PC-9 (cell line): ENCODE data around the gene BOC. TPM values are rescaled to one million over a fixed set of nuclear protein-coding genes. Genes with fewer than 3 reads are reported as not detected.

ENCODE experiments used
- BruUV-seq: library from RNA; stranded (reverse); fragments of 400-500 nt; replicated peaks from 2 replicates; lab custom pipeline; 2021; lab: Mats Ljungman, UMichigan
- CTCF ChIA-PET: fragments of 300-600 bp; sonication (Branson Sonifier 250); formaldehyde crosslinking; loops from one replicate; lab custom pipeline; 2022; ENCODE audit warnings: antibody characterized with exemption; lab: Charles Lee
- POLR2A ChIA-PET: fragments of 300-600 bp; sonication (Branson Sonifier 250); formaldehyde crosslinking; loops from one replicate; lab custom pipeline; 2022; ENCODE audit warnings: antibody characterized with exemption; ENCODE audit not compliant: unreplicated experiment; lab: Charles Lee
- DNase-seq, 2 experiments: peaks; one replicate each; pipeline versions ENCODE4 v3.0.0 to v3.0.0-alpha.2; 2015 to 2022; ENCODE audit warnings: mixed read lengths in 1 of 2
- H2AFZ ChIP-seq: fragments of 200-600 bp; sonication (generic); 2 replicates; pipeline ENCODE4 v1.8.1; 2017; ENCODE audit warnings: antibody characterized with exemption
- H3F3A ChIP-seq: fragments of 200-600 bp; sonication (generic); 2 replicates; pipeline ENCODE4 v1.8.1; 2017; ENCODE audit warnings: antibody characterized with exemption, mild to moderate bottlenecking, low read depth; ENCODE audit not compliant: insufficient read depth
- H3K27ac ChIP-seq: fragments of 200-600 bp; sonication (generic); 2 replicates; pipeline ENCODE4 v1.6.1; 2016; ENCODE audit warnings: mixed run types
- H3K27me3 ChIP-seq: fragments of 200-600 bp; sonication (generic); 2 replicates; pipeline ENCODE4 v1.6.1; 2016; ENCODE audit warnings: low read depth, mixed run types; ENCODE audit not compliant: insufficient read depth
- H3K36me3 ChIP-seq: fragments of 200-600 bp; sonication (generic); 2 replicates; pipeline ENCODE4 v1.6.1; 2016; ENCODE audit warnings: low read depth, mixed run types
- H3K4me1 ChIP-seq: fragments of 200-600 bp; sonication (generic); replicated peaks from 2 replicates; pipeline ENCODE4 v1.6.1; 2016; ENCODE audit warnings: mixed run types; ENCODE audit not compliant: insufficient read depth
- H3K4me2 ChIP-seq: fragments of 200-600 bp; sonication (generic); 2 replicates; pipeline ENCODE4 v1.6.1; 2017; ENCODE audit warnings: mixed run types
- H3K4me3 ChIP-seq: fragments of 200-600 bp; sonication (generic); 2 replicates; pipeline ENCODE4 v1.6.1; 2016; ENCODE audit warnings: mixed run types
- H3K79me2 ChIP-seq: fragments of 200-600 bp; sonication (generic); 2 replicates; pipeline ENCODE4 v1.6.1; 2017; ENCODE audit warnings: low read depth, mixed run types
- H3K9me2 ChIP-seq: fragments of 200-600 bp; sonication (generic); 2 replicates; pipeline ENCODE4 v1.8.1; 2017; ENCODE audit warnings: mild to moderate bottlenecking; ENCODE audit not compliant: insufficient read depth
- H3K9me3 ChIP-seq: fragments of 200-600 bp; sonication (generic); 2 replicates; pipeline ENCODE4 v1.8.1; 2016; ENCODE audit warnings: low read depth; ENCODE audit not compliant: insufficient read depth
- H4K20me1 ChIP-seq: fragments of 200-600 bp; sonication (generic); 2 replicates; pipeline ENCODE4 v1.8.1; 2017; ENCODE audit not compliant: insufficient read depth
- EZH2 ChIP-seq: fragments of 200-600 bp; sonication (generic); IDR thresholded peaks from 2 replicates; pipeline ENCODE4 v1.8.0; 2017; ENCODE audit warnings: antibody characterized with exemption, low read depth
- intact Hi-C: fragments of 100-400 bp; cut with micrococcal nuclease; formaldehyde crosslinking; loops from one replicate; pipeline ENCODE4 v1.10.0; 2022; ENCODE audit not compliant: unreplicated experiment
- total RNA-seq: library from RNA; stranded (reverse); gene quantifications from 2 replicates; pipeline ENCODE4 v1.2.3, GENCODE V29; 2021
- TF ChIP-seq, protein P1 (sequence below): fragments of 200-600 bp; sonication (generic); conservative IDR thresholded peaks from 2 replicates; pipeline ENCODE4 v1.6.1; 2017; ENCODE audit warnings: mixed run types, antibody characterized with exemption, mild to moderate bottlenecking, moderate library complexity

The BOC gene
- total RNA-seq, 1 experiment from 2014 or later: 3.0 TPM

DNA sequence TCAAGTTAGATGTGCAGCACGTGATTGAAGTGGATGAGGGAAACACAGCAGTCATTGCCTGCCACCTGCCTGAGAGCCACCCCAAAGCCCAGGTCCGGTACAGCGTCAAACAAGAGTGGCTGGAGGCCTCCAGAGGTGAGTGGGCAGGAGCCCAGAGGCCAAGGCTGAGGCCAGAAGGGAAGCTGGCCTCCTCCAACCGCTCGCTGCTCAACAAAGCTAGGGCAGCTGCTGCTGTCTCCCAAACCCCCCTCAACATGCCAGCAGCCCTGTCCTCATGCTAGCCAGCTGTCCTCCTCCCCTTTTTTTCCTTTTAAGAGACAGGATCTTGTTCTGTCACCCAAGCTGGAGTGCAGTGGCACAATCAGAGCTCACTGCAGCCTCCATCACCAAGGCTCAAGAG, 57.0 kb downstream of the BOC start:
- H4K20me1 ChIP-seq: no peaks in the 10 kb centered on the region
- no peak overlapping the region for H3K4me3 ChIP-seq
- H3K4me1 ChIP-seq: no peaks in the 10 kb centered on the region
- ChIA-PET CTCF (no interaction called here), POLR2A (no interaction called here)
- no peaks in the 10 kb centered on the region for H3K27me3 ChIP-seq
- no peak overlapping the region for H2AFZ ChIP-seq
- H3K4me2 ChIP-seq: no peak overlapping the region
- no TSS peak for BruUV-seq
- H3K9me2 ChIP-seq: no peaks in the 10 kb centered on the region
- DNase-seq: no peak
- H3K79me2 ChIP-seq: no peaks in the 10 kb centered on the region
- H3K36me3 ChIP-seq: no peaks in the 10 kb centered on the region
- no peaks in the 10 kb centered on the region for H3K9me3 ChIP-seq
- TF ChIP-seq EZH2: no peak
- TF ChIP-seq, protein P1, sequence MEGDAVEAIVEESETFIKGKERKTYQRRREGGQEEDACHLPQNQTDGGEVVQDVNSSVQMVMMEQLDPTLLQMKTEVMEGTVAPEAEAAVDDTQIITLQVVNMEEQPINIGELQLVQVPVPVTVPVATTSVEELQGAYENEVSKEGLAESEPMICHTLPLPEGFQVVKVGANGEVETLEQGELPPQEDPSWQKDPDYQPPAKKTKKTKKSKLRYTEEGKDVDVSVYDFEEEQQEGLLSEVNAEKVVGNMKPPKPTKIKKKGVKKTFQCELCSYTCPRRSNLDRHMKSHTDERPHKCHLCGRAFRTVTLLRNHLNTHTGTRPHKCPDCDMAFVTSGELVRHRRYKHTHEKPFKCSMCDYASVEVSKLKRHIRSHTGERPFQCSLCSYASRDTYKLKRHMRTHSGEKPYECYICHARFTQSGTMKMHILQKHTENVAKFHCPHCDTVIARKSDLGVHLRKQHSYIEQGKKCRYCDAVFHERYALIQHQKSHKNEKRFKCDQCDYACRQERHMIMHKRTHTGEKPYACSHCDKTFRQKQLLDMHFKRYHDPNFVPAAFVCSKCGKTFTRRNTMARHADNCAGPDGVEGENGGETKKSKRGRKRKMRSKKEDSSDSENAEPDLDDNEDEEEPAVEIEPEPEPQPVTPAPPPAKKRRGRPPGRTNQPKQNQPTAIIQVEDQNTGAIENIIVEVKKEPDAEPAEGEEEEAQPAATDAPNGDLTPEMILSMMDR: no peak
- no peaks in the 10 kb centered on the region for H3F3A ChIP-seq
- H3K27ac ChIP-seq: no peak overlapping the region
- intact Hi-C loops: no loop called here

- Histone ChIP-seq H3K4me3 (no peak overlapping the region), H3K4me1 (no peaks in the 10 kb centered on the region), H3K27me3 (no peaks in the 10 kb centered on the region), H3K27ac (no peak overlapping the region), H3K4me2 (no peak overlapping the region), H3K9me2 (no peaks in the 10 kb centered on the region), H3K36me3 (no peaks in the 10 kb centered on the region), H2AFZ (no peak overlapping the region), H3K79me2 (no peaks in the 10 kb centered on the region), H4K20me1 (no peaks in the 10 kb centered on the region), H3F3A (no peaks in the 10 kb centered on the region), H3K9me3 (no peaks in the 10 kb centered on the region)
- no peak for DNase-seq
- TF ChIP-seq EZH2: no peak
- TF ChIP-seq, protein P1: no peak
- intact Hi-C loops: no loop called here
- CTCF ChIA-PET: no interaction called here
- no TSS peak for BruUV-seq
- POLR2A ChIA-PET: no interaction called here
Observed at GRCh38 chr3:113268942-113269341, 57.6 kb downstream of the BOC start.

GRCh38 chr3:113269661-113270060, 58.3 kb downstream of the BOC start:
- Histone ChIP-seq H3F3A (no peaks in the 10 kb centered on the region), H3K36me3 (no peaks in the 10 kb centered on the region), H4K20me1 (no peaks in the 10 kb centered on the region), H3K9me3 (no peaks in the 10 kb centered on the region), H3K4me1 (no peaks in the 10 kb centered on the region), H3K27ac (no peak overlapping the region), H3K27me3 (no peaks in the 10 kb centered on the region), H3K79me2 (no peaks in the 10 kb centered on the region), H2AFZ (no peak overlapping the region), H3K4me3 (no peak overlapping the region), H3K4me2 (no peak overlapping the region), H3K9me2 (no peaks in the 10 kb centered on the region)
- intact Hi-C loops: no loop called here
- no peak for DNase-seq
- ChIA-PET CTCF (no interaction called here), POLR2A (interaction anchor here (0.5 to 0.7 kb wide), 2 partner anchors 121 to 879 kb away, joined by 3 to 4 read pairs; no protein-coding TSS in a partner anchor)
- no TSS peak for BruUV-seq
- no peak for TF ChIP-seq EZH2
- TF ChIP-seq, protein P1: no peak
